Body of pancreas (tissue), 4 donors: ENCODE measurements around the gene NBL1. TPM values are rescaled to one million over a fixed set of nuclear protein-coding genes. Genes with fewer than 3 reads are reported as not detected.

ENCODE experiments used
- ATAC-seq: fragments of 150-250 bp; one replicate; pipeline ENCODE4 v1.9.1; 2016
- DNase-seq, 4 donors: peaks; one replicate each; pipeline ENCODE4 v3.0.0-alpha.2; 2019
- H3K27ac ChIP-seq, 4 donors: fragments of 200-600 bp; sonication (generic); 1 replicate in 3 of 4; 2 replicates in 1 of 4; pipeline versions ENCODE4 v1.5.1 to v1.6.1; 2016 to 2019; ENCODE audit warnings: mild to moderate bottlenecking in 1 of 4, mixed read lengths in 1 of 4, moderate library complexity in 1 of 4
- H3K27me3 ChIP-seq, 2 donors: fragments of 200-600 bp; sonication (generic); one replicate each; pipeline ENCODE4 v1.6.0; 2016; ENCODE audit warnings: mild to moderate bottlenecking in 1 of 2
- H3K36me3 ChIP-seq, 2 donors: fragments of 200-600 bp; sonication (generic); replicated peaks in 1 of 2; 2 replicates each; pipeline ENCODE4 v1.5.1; 2016; ENCODE audit warnings: low read depth in 2 of 2; ENCODE audit not compliant: insufficient read depth in 1 of 2
- H3K4me1 ChIP-seq: fragments of 200-600 bp; sonication (generic); one replicate; pipeline ENCODE4 v1.6.0; 2016
- H3K4me3 ChIP-seq, 2 donors: fragments of 200-600 bp; sonication (generic); 1 replicate in 1 of 2; 2 replicates in 1 of 2; pipeline ENCODE4 v1.5.1; 2016 to 2019
- H3K9me3 ChIP-seq, 3 donors: fragments of 200-600 bp; sonication (generic); 1 replicate in 2 of 3; 2 replicates in 1 of 3; pipeline ENCODE4 v1.5.1; 2016
- POLR2A ChIP-seq, 3 donors: fragments of 450-650 bp; IDR thresholded peaks; one replicate each; pipeline ENCODE4 v1.6.1; 2016; ENCODE audit warnings: antibody characterized with exemption in 3 of 3, mild to moderate bottlenecking in 2 of 3
- WGBS, 2 donors: methylation state at CpG; one replicate each; pipeline ENCODE4 v1.1.5; 2017; 5-methylcytosine and 5-hydroxymethylcytosine counted together
- intact Hi-C: fragments of 100-400 bp; cut with DNase I; formaldehyde crosslinking; loops from one replicate; pipeline ENCODE4 v1.15.1; 2023
- total RNA-seq, 2 donors: library from RNA; depleted of rRNA; stranded (reverse); fragments of >200 nt; gene quantifications; one replicate each; pipeline ENCODE4 v1.1.0, GENCODE V29; 2016
- TF ChIP-seq, protein P1 (sequence below), 7 experiments: fragments of 450-650 bp in 4 of 7; fragments of 200-600 bp in 3 of 7; sonication (generic) in 3 of 7; IDR thresholded peaks; one replicate each; pipeline ENCODE4 v1.5.1; 2016 to 2019; ENCODE audit warnings: antibody characterized with exemption in 7 of 7

Gene NBL1
- total RNA-seq, 2 donors from 2014 or later = 21.8 to 32.4 TPM

DNA sequence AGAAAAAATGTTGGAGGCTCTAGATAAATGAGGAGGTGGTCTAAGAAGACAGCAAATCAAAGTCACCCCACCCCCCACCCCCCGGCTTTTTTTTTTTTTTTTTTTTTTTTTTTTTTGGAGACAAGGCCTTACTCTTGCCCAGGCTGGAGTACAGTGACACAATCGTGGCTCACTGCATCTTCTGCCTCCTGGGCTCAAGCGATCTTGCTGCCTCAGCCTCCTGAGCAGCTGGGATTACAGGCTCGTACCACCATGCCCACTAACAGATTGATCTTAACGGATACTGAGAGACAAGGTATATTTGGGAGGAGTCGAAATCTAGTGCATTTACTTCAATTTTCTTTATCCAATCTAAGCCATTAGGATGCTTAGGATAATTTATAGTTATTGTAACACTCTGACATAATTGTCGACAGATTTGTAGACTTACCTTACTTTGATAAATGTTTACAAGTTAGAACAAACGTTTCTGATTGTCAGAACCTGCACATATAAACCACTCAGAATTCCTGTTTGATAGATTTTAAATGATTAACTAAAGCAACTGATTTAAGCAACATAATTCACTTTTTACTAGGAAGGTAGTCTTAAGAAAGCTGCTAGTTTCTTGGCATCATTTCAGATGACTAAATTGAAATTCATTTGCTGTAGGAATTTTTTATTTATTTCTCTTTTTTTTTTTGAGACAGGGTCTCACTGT, 33.7 kb upstream of the NBL1 start:
- Histone ChIP-seq H3K4me1 (peaks cover 26% of the 10 kb centered on the region), H3K9me3 (no peaks in the 10 kb centered on the region), H3K4me3 (no peak overlapping the region), H3K36me3 (no peaks in the 10 kb centered on the region), H3K27me3 (no peaks in the 10 kb centered on the region), H3K27ac (no peak overlapping the region)
- intact Hi-C loops = no loop called here
- 63 to 64% methylated on average over 7 to 8 of the region's 8 CpGs for WGBS, 2 donors
- DNase-seq = no peak
- no peak for ATAC-seq
- TF ChIP-seq, protein P1, sequence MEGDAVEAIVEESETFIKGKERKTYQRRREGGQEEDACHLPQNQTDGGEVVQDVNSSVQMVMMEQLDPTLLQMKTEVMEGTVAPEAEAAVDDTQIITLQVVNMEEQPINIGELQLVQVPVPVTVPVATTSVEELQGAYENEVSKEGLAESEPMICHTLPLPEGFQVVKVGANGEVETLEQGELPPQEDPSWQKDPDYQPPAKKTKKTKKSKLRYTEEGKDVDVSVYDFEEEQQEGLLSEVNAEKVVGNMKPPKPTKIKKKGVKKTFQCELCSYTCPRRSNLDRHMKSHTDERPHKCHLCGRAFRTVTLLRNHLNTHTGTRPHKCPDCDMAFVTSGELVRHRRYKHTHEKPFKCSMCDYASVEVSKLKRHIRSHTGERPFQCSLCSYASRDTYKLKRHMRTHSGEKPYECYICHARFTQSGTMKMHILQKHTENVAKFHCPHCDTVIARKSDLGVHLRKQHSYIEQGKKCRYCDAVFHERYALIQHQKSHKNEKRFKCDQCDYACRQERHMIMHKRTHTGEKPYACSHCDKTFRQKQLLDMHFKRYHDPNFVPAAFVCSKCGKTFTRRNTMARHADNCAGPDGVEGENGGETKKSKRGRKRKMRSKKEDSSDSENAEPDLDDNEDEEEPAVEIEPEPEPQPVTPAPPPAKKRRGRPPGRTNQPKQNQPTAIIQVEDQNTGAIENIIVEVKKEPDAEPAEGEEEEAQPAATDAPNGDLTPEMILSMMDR (IDR thresholded peaks at IDR 0.05) = no peak
- no peak for TF ChIP-seq POLR2A (IDR thresholded peaks at IDR 0.05)

DNA sequence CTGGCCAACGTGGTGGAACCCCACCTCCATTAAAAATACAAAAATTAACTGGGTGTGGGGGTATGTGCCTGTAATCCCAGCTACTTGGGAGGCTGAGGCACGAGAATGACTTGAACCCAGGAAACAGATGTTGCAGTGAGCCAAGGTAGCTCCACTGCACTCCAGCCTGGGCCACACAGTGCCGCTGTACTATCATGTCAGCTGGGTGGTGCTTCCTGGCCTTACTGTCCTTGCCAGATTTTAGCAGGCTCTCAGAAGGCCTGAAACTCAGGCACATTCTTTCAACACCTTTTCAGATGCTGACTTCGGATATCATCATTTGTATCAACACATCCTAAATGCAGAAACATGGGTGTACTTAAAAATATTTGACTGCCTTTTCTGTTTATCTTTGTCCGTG, 31.6 kb upstream of the NBL1 start:
- 73 to 86% methylated on average over 5 of the region's 5 CpGs for WGBS, 2 donors
- ATAC-seq (no peak), DNase-seq (no peak)
- Histone ChIP-seq H3K4me1 (peaks cover 24% of the 10 kb centered on the region), H3K4me3 (no peak overlapping the region), H3K27me3 (no peaks in the 10 kb centered on the region), H3K36me3 (no peaks in the 10 kb centered on the region), H3K9me3 (no peaks in the 10 kb centered on the region), H3K27ac (no peak overlapping the region)
- intact Hi-C loops = no loop called here
- TF ChIP-seq, protein P1 (IDR thresholded peaks at IDR 0.05) = no peak
- no peak for TF ChIP-seq POLR2A (IDR thresholded peaks at IDR 0.05)

DNA sequence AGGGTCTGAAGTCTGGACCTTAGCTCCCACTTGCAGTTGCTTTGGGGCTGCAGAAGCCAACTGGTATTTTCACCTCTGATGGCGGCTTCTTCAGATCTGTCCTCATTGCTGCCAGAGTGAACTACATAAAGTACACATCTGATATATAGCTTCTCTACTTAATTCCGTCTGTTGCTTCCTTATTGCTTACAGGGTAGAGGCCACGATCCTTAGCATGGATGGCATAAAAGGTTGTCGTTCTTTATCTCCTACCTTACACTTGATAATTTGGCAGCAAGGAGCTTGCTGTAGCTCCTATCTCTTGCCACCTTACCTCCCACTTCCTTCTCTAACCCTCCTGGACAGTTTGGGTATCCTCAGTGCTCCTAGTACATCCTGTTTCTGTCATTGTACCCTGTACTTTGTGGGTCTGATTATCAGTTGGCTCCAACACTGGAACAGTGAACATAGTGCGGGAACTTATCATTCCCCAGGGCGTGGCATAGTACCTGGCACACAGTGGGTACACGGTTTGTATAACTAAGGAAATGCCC, 30.9 kb upstream of the NBL1 start:
- Histone ChIP-seq H3K4me3 (no peak overlapping the region), H3K4me1 (peaks cover 24% of the 10 kb centered on the region), H3K27me3 (no peaks in the 10 kb centered on the region), H3K36me3 (no peaks in the 10 kb centered on the region), H3K27ac (no peak overlapping the region), H3K9me3 (no peaks in the 10 kb centered on the region)
- TF ChIP-seq, protein P1 (IDR thresholded peaks at IDR 0.05) = no peak
- ATAC-seq (no peak), DNase-seq (no peak)
- intact Hi-C loops = no loop called here
- WGBS, 2 donors = 59 to 62% methylated on average over 7 of the region's 7 CpGs

DNA sequence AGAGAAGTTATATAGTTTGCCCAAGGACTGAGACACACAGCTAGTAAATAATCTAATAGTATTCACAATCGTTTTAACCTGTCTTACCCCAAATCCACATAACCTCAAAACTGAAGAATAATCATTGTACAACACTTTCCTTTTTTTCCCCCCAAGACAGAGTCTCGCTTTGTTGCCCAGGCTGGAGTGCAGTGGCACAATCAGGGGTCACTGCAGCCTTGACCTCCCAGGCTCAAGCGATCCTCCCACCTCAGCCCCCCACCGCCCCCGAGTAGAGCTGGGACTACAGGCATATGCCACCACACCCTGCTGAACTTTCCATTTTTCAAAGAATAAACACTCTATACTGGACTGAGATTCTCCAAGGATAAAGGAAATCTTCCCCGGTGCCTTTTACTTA, 28.7 kb upstream of the NBL1 start:
- WGBS, 2 donors = 79 to 80% methylated on average over 4 to 6 of the region's 6 CpGs
- peaks cover 46% of the 10 kb centered on the region for H3K4me1 ChIP-seq

More for the DNA sequence above, 28.7 kb upstream of the NBL1 start:
- Histone ChIP-seq H3K27ac (no peak overlapping the region), H3K9me3 (no peaks in the 10 kb centered on the region), H3K36me3 (no peaks in the 10 kb centered on the region), H3K4me3 (no peak overlapping the region), H3K27me3 (no peaks in the 10 kb centered on the region)
- intact Hi-C loops = no loop called here
- TF ChIP-seq, protein P1 (IDR thresholded peaks at IDR 0.05) = no peak
- TF ChIP-seq POLR2A (IDR thresholded peaks at IDR 0.05) = no peak
- no peak for ATAC-seq
- no peak for DNase-seq
